K562 (cell line): Measurements from ENCODE around the gene XPO1. TPM values are rescaled to one million over a fixed set of nuclear protein-coding genes. Genes with fewer than 3 reads are reported as not detected.

Source experiments
- AFF4 ChIP-seq: sonication (generic); formaldehyde crosslinking; IDR thresholded peaks from 2 replicates; pipeline ENCODE4 v1.8.0; 2023; ENCODE audit warnings: mild to moderate bottlenecking, missing genetic modification reagents
- BRD9 ChIP-seq: fragments of 450-650 bp; IDR thresholded peaks from 2 replicates; pipeline ENCODE4 v1.6.1; 2018; ENCODE audit warnings: low read depth; ENCODE audit not compliant: partially characterized antibody
- E2F5 ChIP-seq: sonication (generic); formaldehyde crosslinking; IDR thresholded peaks from 2 replicates; pipeline ENCODE4 v1.8.0; 2022; ENCODE audit warnings: mild to moderate bottlenecking, missing genetic modification reagents
- HMGN3 ChIP-seq: IDR thresholded peaks from 2 replicates; pipeline ENCODE4 v1.6.1; 2011; ENCODE audit warnings: borderline replicate concordance, low read depth, mild to moderate bottlenecking, mixed read lengths, low read length; ENCODE audit not compliant: insufficient read length; ENCODE audit errors: extremely low read depth
- JUN ChIP-seq, 2 experiments: sonication (generic) in 1 of 2; formaldehyde crosslinking in 1 of 2; IDR thresholded peaks; 2 replicates each; pipeline versions ENCODE4 v1.6.1 to v1.8.0; 2012 to 2022; ENCODE audit warnings: borderline replicate concordance in 2 of 2, mild to moderate bottlenecking in 2 of 2, improper control_type of control experiment in 1 of 2, low read depth in 1 of 2, low read length in 1 of 2, missing genetic modification reagents in 1 of 2
- NFE2 ChIP-seq: IDR thresholded peaks from 2 replicates; pipeline ENCODE4 v1.6.1; 2014; ENCODE audit warnings: antibody characterized with exemption, low read depth
- POLR2A ChIP-seq: fragments of 450-650 bp; conservative IDR thresholded peaks from 2 replicates; pipeline ENCODE4 v1.6.1; 2016
- RCOR1 ChIP-seq, 2 experiments: IDR thresholded peaks; 2 replicates each; pipeline ENCODE4 v1.6.1; 2012; ENCODE audit warnings: low read depth in 2 of 2, low read length in 2 of 2, borderline replicate concordance in 1 of 2, improper control_type of control experiment in 1 of 2
- SPI1 ChIP-seq: IDR thresholded peaks from 2 replicates; pipeline ENCODE4 v1.6.1; 2011; ENCODE audit warnings: low read depth, low read length, control low read depth, borderline replicate concordance
- SUPT5H ChIP-seq: fragments of 450-650 bp; IDR thresholded peaks from 2 replicates; pipeline ENCODE4 v1.6.1; 2016
- TAF15 ChIP-seq: fragments of 200-400 bp; formaldehyde crosslinking; IDR thresholded peaks from 2 replicates; pipeline ENCODE4 v1.6.1; 2017; ENCODE audit warnings: mild to moderate bottlenecking, low read depth, low read length, moderate library complexity
- TEAD2 ChIP-seq: fragments of 450-650 bp; IDR thresholded peaks from 2 replicates; pipeline ENCODE4 v1.6.1; 2016; ENCODE audit warnings: missing genetic modification characterization, control low read depth, missing compliant biosample characterization
- TFAP4 ChIP-seq: sonication (generic); formaldehyde crosslinking; IDR thresholded peaks from 2 replicates; pipeline ENCODE4 v1.8.0; 2022; ENCODE audit warnings: missing genetic modification reagents, mild to moderate bottlenecking, moderate library complexity, borderline replicate concordance
- ZNF740 ChIP-seq, 3 experiments: fragments of 200-800 bp in 1 of 3; sonication (Bioruptor generic) in 1 of 3; sonication (generic) in 1 of 3; formaldehyde crosslinking in 1 of 3; IDR thresholded peaks; 2 replicates each; pipeline versions ENCODE4 v1.6.1 to v1.8.0; 2016 to 2022; ENCODE audit warnings: mild to moderate bottlenecking in 2 of 3, missing compliant biosample characterization in 2 of 3, missing genetic modification characterization in 2 of 3, missing genetic modification reagents in 1 of 3
- ZNF79 ChIP-seq: fragments of 250-450 bp; sonication (Bioruptor Pico); IDR thresholded peaks from 2 replicates; pipeline ENCODE4 v1.4.0; 2020; ENCODE audit warnings: low read depth, mild to moderate bottlenecking, moderate library complexity
- ZSCAN29 ChIP-seq: fragments of 450-650 bp; IDR thresholded peaks from 2 replicates; pipeline ENCODE4 v1.6.1; 2017
- polyA plus RNA-seq, 8 experiments: library from polyadenylated mRNA; depleted of rRNA in 4 of 8; stranded (reverse) in 5 of 8; unstranded in 3 of 8; fragments of >200 nt; fragmentation: Nextera tagmentation in 2 of 8; fragmentation: Illumina TruSeq in 1 of 8; extraction: Ambion mirVana in 2 of 8; extraction: Trizol in 1 of 8; gene quantifications; 2 replicates each; pipeline versions ENCODE4 v1.2.1 to v1.2.3, GENCODE V29; 2011 to 2014; ENCODE audit warnings: inconsistent platforms in 1 of 8, missing spikeins in 1 of 8
- total RNA-seq, 7 experiments: library from RNA; depleted of rRNA in 6 of 7; stranded (reverse); fragments of >200 nt in 6 of 7; fragmentation: Illumina TruSeq in 2 of 7; extraction: Trizol in 2 of 7; gene quantifications; 2 replicates each; pipeline versions ENCODE4 v1.2.1 to v1.2.3, GENCODE V29; 2011 to 2021; ENCODE audit warnings: low replicate concordance in 1 of 7
- TF ChIP-seq, protein P1 (sequence below): sonication (generic); formaldehyde crosslinking; IDR thresholded peaks from 2 replicates; pipeline ENCODE4 v1.8.0; 2022; ENCODE audit warnings: missing genetic modification reagents, mild to moderate bottlenecking, borderline replicate concordance
- TF ChIP-seq, protein P2 (sequence below): fragments of 450-650 bp; IDR thresholded peaks from 2 replicates; pipeline ENCODE4 v1.6.1; 2016; ENCODE audit warnings: missing biosample characterization, missing genetic modification characterization

Gene XPO1
- total and polyA plus RNA-seq, 9 of the 15 experiments (the other 6 are each of a cell fraction or from before 2014, with no cell fraction given): 86.2 to 307 (median 216) TPM

GRCh38 chr2:61536572-61537276, 1.4 kb downstream of the XPO1 start (continued):
- TF ChIP-seq AFF4 (peak; percentile 77; the same call in 1 of the 2 replicates), SPI1 (peak; percentile 92), ZNF79 (CRISPR knock-in tag) (no peak), POLR2A (peak; percentile 95), RCOR1 (IDR thresholded peaks at IDR 0.05; ENCODE audit: borderline replicate concordance in 1 of 2, low read depth in 2 of 2, low read length in 2 of 2) (no peak), E2F5 (CRISPR knock-in tag) (0 out of 2 replicates have a peak, but pooled peaks have one; percentile 10), TFAP4 (peak; percentile 55), JUN (IDR thresholded peaks at IDR 0.05; ENCODE audit: borderline replicate concordance, low read depth, low read length) (peak; percentile 19; the same call in 1 of the 2 replicates), JUN (CRISPR knock-in tag; IDR thresholded peaks at IDR 0.05; ENCODE audit: borderline replicate concordance) (no peak), ZSCAN29 (no peak), HMGN3 (no peak), SUPT5H (peak; percentile 91), NFE2 (no peak), ZNF740 (CRISPR knock-in tag; IDR thresholded peaks at IDR 0.05) (no peak), ZNF740 (tag; IDR thresholded peaks at IDR 0.05) (no peak), TAF15 (no peak), BRD9 (peak; percentile 33), TEAD2 (tag) (no peak)
- TF ChIP-seq, protein P1, sequence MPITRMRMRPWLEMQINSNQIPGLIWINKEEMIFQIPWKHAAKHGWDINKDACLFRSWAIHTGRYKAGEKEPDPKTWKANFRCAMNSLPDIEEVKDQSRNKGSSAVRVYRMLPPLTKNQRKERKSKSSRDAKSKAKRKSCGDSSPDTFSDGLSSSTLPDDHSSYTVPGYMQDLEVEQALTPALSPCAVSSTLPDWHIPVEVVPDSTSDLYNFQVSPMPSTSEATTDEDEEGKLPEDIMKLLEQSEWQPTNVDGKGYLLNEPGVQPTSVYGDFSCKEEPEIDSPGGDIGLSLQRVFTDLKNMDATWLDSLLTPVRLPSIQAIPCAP: no peak
- TF ChIP-seq, protein P2, sequence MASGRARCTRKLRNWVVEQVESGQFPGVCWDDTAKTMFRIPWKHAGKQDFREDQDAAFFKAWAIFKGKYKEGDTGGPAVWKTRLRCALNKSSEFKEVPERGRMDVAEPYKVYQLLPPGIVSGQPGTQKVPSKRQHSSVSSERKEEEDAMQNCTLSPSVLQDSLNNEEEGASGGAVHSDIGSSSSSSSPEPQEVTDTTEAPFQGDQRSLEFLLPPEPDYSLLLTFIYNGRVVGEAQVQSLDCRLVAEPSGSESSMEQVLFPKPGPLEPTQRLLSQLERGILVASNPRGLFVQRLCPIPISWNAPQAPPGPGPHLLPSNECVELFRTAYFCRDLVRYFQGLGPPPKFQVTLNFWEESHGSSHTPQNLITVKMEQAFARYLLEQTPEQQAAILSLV (tag): no peak
